SK-N-SH (cell line): ENCODE results near the gene ARHGAP1. TPM values are rescaled to one million over a fixed set of nuclear protein-coding genes. Genes with fewer than 3 reads are reported as not detected.

Experiments
- CTCF ChIA-PET: fragments of 300-600, 350-600 bp; formaldehyde crosslinking; extraction: SDS; loops from one replicate; lab custom pipeline; 2021; lab: Yijun Ruan, JAX
- POLR2A ChIA-PET: fragments of 350-600 bp; sonication (Branson Sonifier 250); formaldehyde crosslinking; extraction: SDS; loops from one replicate; lab custom pipeline; 2020; ENCODE audit warnings: antibody characterized with exemption, inconsistent platforms; lab: Yijun Ruan, JAX
- DNase-seq: peaks from one replicate; pipeline ENCODE4 v3.0.0; 2012
- H2AFZ ChIP-seq: fragments of 200-600 bp; sonication (generic); 2 replicates; pipeline ENCODE4 v1.8.1; 2016; ENCODE audit warnings: antibody characterized with exemption, mild to moderate bottlenecking, low read depth
- H3F3A ChIP-seq: fragments of 200-600 bp; sonication (generic); replicated peaks from 2 replicates; pipeline ENCODE3; 2016; ENCODE audit warnings: antibody characterized with exemption, mild to moderate bottlenecking; ENCODE audit not compliant: insufficient read depth
- H3K27ac ChIP-seq, 2 experiments: fragments of 200-500 bp in 1 of 2; fragments of 200-600 bp in 1 of 2; sonication (Bioruptor generic) in 1 of 2; sonication (generic), shearing (Covaris generic) in 1 of 2; 2 replicates each; pipeline versions ENCODE4 v1.5.1 to v1.6.1; 2014 to 2016; ENCODE audit warnings: low read depth in 2 of 2, inconsistent platforms in 1 of 2, low read length in 1 of 2, mild to moderate bottlenecking in 1 of 2, mixed read lengths in 1 of 2
- H3K27me3 ChIP-seq: fragments of 200-600 bp; sonication (generic), shearing (Covaris generic); 2 replicates; pipeline ENCODE4 v1.6.1; 2016; ENCODE audit warnings: mixed run types; ENCODE audit not compliant: insufficient read depth
- H3K36me3 ChIP-seq, 2 experiments: fragments of 200-500 bp in 1 of 2; fragments of 200-600 bp in 1 of 2; sonication (Bioruptor generic) in 1 of 2; sonication (generic) in 1 of 2; replicated peaks in 1 of 2; 2 replicates each; pipeline versions ENCODE3 to v1.5.1; 2014 to 2016; ENCODE audit warnings: low read length in 1 of 2, mild to moderate bottlenecking in 1 of 2; ENCODE audit not compliant: insufficient read depth in 2 of 2, control insufficient read depth in 1 of 2
- H3K4me1 ChIP-seq, 2 experiments: fragments of 200-500 bp in 1 of 2; fragments of 200-600 bp in 1 of 2; sonication (Bioruptor generic) in 1 of 2; sonication (generic), shearing (Covaris generic) in 1 of 2; 2 replicates each; pipeline versions ENCODE4 v1.5.1 to v1.6.1; 2014 to 2016; ENCODE audit warnings: low read depth in 1 of 2, low read length in 1 of 2, mixed run types in 1 of 2; ENCODE audit not compliant: insufficient read depth in 2 of 2, control insufficient read depth in 1 of 2
- H3K4me2 ChIP-seq: fragments of 200-600 bp; sonication (generic), shearing (Covaris generic); 2 replicates; pipeline ENCODE4 v1.6.1; 2017; ENCODE audit warnings: mixed run types
- H3K4me3 ChIP-seq, 2 experiments: fragments of 200-500 bp in 1 of 2; fragments of 200-600 bp in 1 of 2; sonication (Bioruptor generic) in 1 of 2; sonication (generic), shearing (Covaris generic) in 1 of 2; 2 replicates each; pipeline versions ENCODE4 v1.5.1 to v1.8.1; 2014 to 2016; ENCODE audit warnings: low read depth in 2 of 2, inconsistent platforms in 1 of 2, low read length in 1 of 2, mild to moderate bottlenecking in 1 of 2, mixed read lengths in 1 of 2, moderate library complexity in 1 of 2
- H3K79me2 ChIP-seq: fragments of 200-600 bp; sonication (generic); 2 replicates; pipeline ENCODE4 v1.8.1; 2017; ENCODE audit warnings: mild to moderate bottlenecking; ENCODE audit not compliant: insufficient read depth
- H3K9ac ChIP-seq: fragments of 200-600 bp; sonication (generic); 2 replicates; pipeline ENCODE4 v1.6.1; 2017; ENCODE audit warnings: mixed run types
- H3K9me2 ChIP-seq: fragments of 200-600 bp; sonication (generic); 2 replicates; pipeline ENCODE4 v1.6.1; 2017; ENCODE audit warnings: mixed run types
- H3K9me3 ChIP-seq: fragments of 200-600 bp; sonication (generic); 2 replicates; pipeline ENCODE4 v1.6.1; 2017; ENCODE audit warnings: mixed run types, mild to moderate bottlenecking, moderate library complexity
- H4K20me1 ChIP-seq: fragments of 200-600 bp; sonication (generic); 2 replicates; pipeline ENCODE4 v1.6.1; 2017; ENCODE audit warnings: mild to moderate bottlenecking, mixed run types; ENCODE audit not compliant: insufficient read depth
- EP300 ChIP-seq, 2 experiments: IDR thresholded peaks; 2 replicates each; pipeline versions ENCODE4 v1.4.0 to v1.6.1; 2012; ENCODE audit warnings: borderline replicate concordance in 1 of 2, low read depth in 1 of 2, low read length in 1 of 2
- FOSL2 ChIP-seq: IDR thresholded peaks from 2 replicates; pipeline ENCODE4 v1.4.0; 2012; ENCODE audit warnings: low read depth, mild to moderate bottlenecking, moderate library complexity, borderline replicate concordance
- FOXJ3 ChIP-seq: sonication (generic); formaldehyde crosslinking; IDR thresholded peaks from 2 replicates; pipeline ENCODE4 v1.5.1; 2020; ENCODE audit warnings: mild to moderate bottlenecking, missing genetic modification reagents
- FOXM1 ChIP-seq: IDR thresholded peaks from 2 replicates; pipeline ENCODE4 v1.4.0; 2012; ENCODE audit warnings: low read depth, mild to moderate bottlenecking
- GATA2 ChIP-seq: sonication (generic); formaldehyde crosslinking; IDR thresholded peaks from 2 replicates; pipeline ENCODE4 v1.5.0; 2020; ENCODE audit warnings: mild to moderate bottlenecking, missing genetic modification reagents
- JUND ChIP-seq: IDR thresholded peaks from 2 replicates; pipeline ENCODE4 v1.4.0; 2012
- MXI1 ChIP-seq: IDR thresholded peaks from 2 replicates; pipeline ENCODE4 v1.6.1; 2012; ENCODE audit warnings: mild to moderate bottlenecking, low read depth, low read length, improper control_type of control experiment
- NFIC ChIP-seq: IDR thresholded peaks from 2 replicates; pipeline ENCODE4 v1.4.0; 2012; ENCODE audit warnings: borderline replicate concordance
- POLR2AphosphoS5 ChIP-seq: IDR thresholded peaks from 2 replicates; pipeline ENCODE4 v1.6.1; 2012; ENCODE audit warnings: low read depth, low read length
- RAD21 ChIP-seq: IDR thresholded peaks from 2 replicates; pipeline ENCODE4 v1.6.1; 2012; ENCODE audit warnings: mild to moderate bottlenecking, low read length
- RCOR1 ChIP-seq: fragments of 150-350 bp; IDR thresholded peaks from 2 replicates; pipeline ENCODE4 v1.6.1; 2017; ENCODE audit warnings: antibody characterized with exemption, low read length
- RXRA ChIP-seq: IDR thresholded peaks from 2 replicates; pipeline ENCODE4 v1.4.0; 2012; ENCODE audit warnings: low read depth, mild to moderate bottlenecking, borderline replicate concordance
- SIN3A ChIP-seq: IDR thresholded peaks from 2 replicates; pipeline ENCODE4 v1.6.1; 2012; ENCODE audit warnings: low read depth, mild to moderate bottlenecking, low read length, moderate library complexity, borderline replicate concordance
- TAF1 ChIP-seq: IDR thresholded peaks from 2 replicates; pipeline ENCODE4 v1.6.1; 2012; ENCODE audit warnings: low read depth, mild to moderate bottlenecking, low read length, moderate library complexity, borderline replicate concordance
- TCF12 ChIP-seq: IDR thresholded peaks from 2 replicates; pipeline ENCODE4 v1.4.0; 2012
- TEAD4 ChIP-seq: IDR thresholded peaks from 2 replicates; pipeline ENCODE4 v1.4.0; 2012; ENCODE audit warnings: mild to moderate bottlenecking, borderline replicate concordance; ENCODE audit not compliant: insufficient read depth
- YY1 ChIP-seq: IDR thresholded peaks from 2 replicates; pipeline ENCODE4 v1.4.0; 2012; ENCODE audit warnings: low read depth, mild to moderate bottlenecking
- WGBS: methylation state at CpG from one replicate; pipeline ENCODE4 v1.1.6; 2017; ENCODE audit warnings: low lambda C conversion rate; 5-methylcytosine and 5-hydroxymethylcytosine counted together
- polyA plus RNA-seq, 3 experiments: library from polyadenylated mRNA; depleted of rRNA; stranded (reverse); fragments of >200 nt; gene quantifications; 2 replicates each; pipeline ENCODE4 v1.2.3, GENCODE V29; 2012
- TF ChIP-seq, protein P1 (sequence below): fragments of 150-350 bp; IDR thresholded peaks from 2 replicates; pipeline ENCODE4 v1.6.1; 2017; ENCODE audit warnings: antibody characterized with exemption, low read length, low read depth, borderline replicate concordance
- TF ChIP-seq, protein P2 (sequence below): fragments of 150-350 bp; IDR thresholded peaks from 2 replicates; pipeline ENCODE4 v1.6.1; 2016; ENCODE audit warnings: mild to moderate bottlenecking, low read depth, low read length
- TF ChIP-seq, protein P3 (sequence below): IDR thresholded peaks from 2 replicates; pipeline ENCODE4; 2012
- TF ChIP-seq, protein P4 (sequence below): IDR thresholded peaks from 2 replicates; pipeline ENCODE4 v1.4.0; 2012; ENCODE audit warnings: low read depth

ARHGAP1 gene
- polyA plus RNA-seq, 1 of the 3 experiments (the other 2 are of a cell fraction), result 27.1 TPM

DNA sequence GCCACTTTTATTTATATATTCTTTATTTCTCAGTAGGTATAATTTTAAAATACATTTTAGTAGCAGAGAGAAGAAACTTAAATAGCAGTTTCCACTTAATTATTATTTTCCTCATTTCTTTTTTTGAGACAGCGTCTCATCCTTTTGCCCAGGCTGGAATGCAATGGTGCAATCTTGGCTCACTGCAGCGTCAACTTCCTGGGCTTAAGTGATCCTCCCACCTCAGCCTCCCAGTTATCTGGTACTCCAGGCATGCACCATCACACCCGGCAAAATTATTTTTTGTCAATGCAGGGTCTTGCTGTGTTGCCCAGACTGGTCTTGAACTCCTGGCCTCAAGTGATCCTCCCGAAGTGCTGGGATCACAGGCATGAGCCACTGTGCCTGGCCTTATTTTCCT is 44.8 kb downstream of the ARHGAP1 start:
- ChIA-PET CTCF (interaction anchor here (1.1 kb wide), 1 partner anchor 25 kb away, joined by 3 read pairs; no protein-coding TSS in a partner anchor), POLR2A (no interaction called here)
- no peaks in the 10 kb centered on the region for H3K9me2 ChIP-seq
- TF ChIP-seq, protein P1, sequence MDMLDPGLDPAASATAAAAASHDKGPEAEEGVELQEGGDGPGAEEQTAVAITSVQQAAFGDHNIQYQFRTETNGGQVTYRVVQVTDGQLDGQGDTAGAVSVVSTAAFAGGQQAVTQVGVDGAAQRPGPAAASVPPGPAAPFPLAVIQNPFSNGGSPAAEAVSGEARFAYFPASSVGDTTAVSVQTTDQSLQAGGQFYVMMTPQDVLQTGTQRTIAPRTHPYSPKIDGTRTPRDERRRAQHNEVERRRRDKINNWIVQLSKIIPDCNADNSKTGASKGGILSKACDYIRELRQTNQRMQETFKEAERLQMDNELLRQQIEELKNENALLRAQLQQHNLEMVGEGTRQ, result no peak
- TF ChIP-seq, protein P2, sequence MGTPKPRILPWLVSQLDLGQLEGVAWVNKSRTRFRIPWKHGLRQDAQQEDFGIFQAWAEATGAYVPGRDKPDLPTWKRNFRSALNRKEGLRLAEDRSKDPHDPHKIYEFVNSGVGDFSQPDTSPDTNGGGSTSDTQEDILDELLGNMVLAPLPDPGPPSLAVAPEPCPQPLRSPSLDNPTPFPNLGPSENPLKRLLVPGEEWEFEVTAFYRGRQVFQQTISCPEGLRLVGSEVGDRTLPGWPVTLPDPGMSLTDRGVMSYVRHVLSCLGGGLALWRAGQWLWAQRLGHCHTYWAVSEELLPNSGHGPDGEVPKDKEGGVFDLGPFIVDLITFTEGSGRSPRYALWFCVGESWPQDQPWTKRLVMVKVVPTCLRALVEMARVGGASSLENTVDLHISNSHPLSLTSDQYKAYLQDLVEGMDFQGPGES, result no peak
- no peak for TF ChIP-seq YY1
- H3K4me2 ChIP-seq, result no peak overlapping the region
- peaks cover 29 to 70% of the 10 kb centered on the region in 2 experiments for H3K36me3 ChIP-seq
- no peaks in the 10 kb centered on the region for H3K9me3 ChIP-seq
- 83% methylated on average over 4 of the region's 4 CpGs for WGBS
- no peak overlapping the region for H3K27ac ChIP-seq
- H3K27me3 ChIP-seq, result no peaks in the 10 kb centered on the region
- no peak for DNase-seq
- H4K20me1 ChIP-seq, result no peaks in the 10 kb centered on the region
- no peak overlapping the region for H3K9ac ChIP-seq
- H3K4me3 ChIP-seq, result no peak overlapping the region
- peaks cover 11% of the 10 kb centered on the region for H3F3A ChIP-seq
- H2AFZ ChIP-seq, result no peak overlapping the region
- H3K4me1 ChIP-seq, result peaks cover 0 to 11% of the 10 kb centered on the region in 2 experiments; a peak in 1 of 4 replicates
- H3K79me2 ChIP-seq, result no peaks in the 10 kb centered on the region

DNA sequence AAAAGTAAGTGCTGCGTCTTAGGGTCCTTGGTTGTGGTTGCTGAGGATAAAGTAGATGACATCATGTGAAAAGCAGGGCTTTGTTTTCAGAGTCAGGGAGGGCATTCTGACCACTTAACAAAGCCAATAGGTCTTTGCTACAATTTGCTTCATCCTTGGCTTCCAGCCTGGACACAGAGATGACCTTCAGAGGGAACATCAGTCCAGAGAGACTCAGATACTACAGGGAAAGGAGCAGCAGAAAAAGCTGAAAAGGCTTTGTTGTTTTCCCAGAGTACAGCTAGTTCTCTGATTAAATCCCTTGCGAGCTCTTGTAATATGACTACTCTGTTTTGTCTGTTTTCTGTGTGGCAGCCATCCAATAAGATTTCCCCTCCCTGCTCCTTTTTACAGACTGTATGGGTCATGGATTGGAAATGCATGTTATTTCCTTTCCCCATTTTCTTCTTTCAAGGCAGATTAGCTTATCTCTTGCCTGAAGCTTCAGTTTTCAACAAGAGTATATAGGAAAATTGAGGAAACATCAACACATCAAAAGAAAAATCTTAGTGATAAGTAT is 51.2 kb downstream of the ARHGAP1 start:
- Histone ChIP-seq H3F3A (peaks cover 30% of the 10 kb centered on the region), H3K9ac (peak overlapping the region; percentile 68), H3K4me1 (peaks cover 3 to 25% of the 10 kb centered on the region in 2 experiments; a peak in 3 of 4 replicates), H3K9me2 (no peaks in the 10 kb centered on the region), H3K9me3 (no peaks in the 10 kb centered on the region), H3K36me3 (peaks cover 26 to 44% of the 10 kb centered on the region in 2 experiments), H3K4me2 (peak overlapping the region; percentile 65), H4K20me1 (no peaks in the 10 kb centered on the region), H3K27ac (peak overlapping the region; percentile 87 to 97), H3K79me2 (no peaks in the 10 kb centered on the region), H3K4me3 (0 out of 4 replicates have a peak overlapping the region, but pooled peaks of 1 of the 2 experiments have one; percentile 0), H2AFZ (0 out of 2 replicates have a peak overlapping the region, but pooled peaks have one; percentile 26), H3K27me3 (no peaks in the 10 kb centered on the region)
- peak; percentile 49 for DNase-seq
- ChIA-PET CTCF (interaction anchor here (0.7 to 0.8 kb wide), 2 partner anchors 43 to 120 kb away, joined by 3 read pairs; no protein-coding TSS in a partner anchor), POLR2A (interaction anchor here (1.3 kb wide), 1 partner anchor 29 kb away, joined by 4 read pairs; no protein-coding TSS in a partner anchor)
- 17% methylated on average over 2 of the region's 2 CpGs for WGBS
- TF ChIP-seq RAD21, result no peak
- 0 out of 2 replicates have a peak, but pooled peaks have one; percentile 32 for TF ChIP-seq FOXM1
- peak; percentile 74 for TF ChIP-seq NFIC
- TF ChIP-seq JUND, result peak; percentile 79
- TF ChIP-seq RCOR1, result no peak
- TF ChIP-seq POLR2AphosphoS5, result peak; percentile 57; the same call in 1 of the 2 replicates
- TF ChIP-seq FOSL2, result peak; percentile 71; the same call in 1 of the 2 replicates
- TF ChIP-seq, protein P3, sequence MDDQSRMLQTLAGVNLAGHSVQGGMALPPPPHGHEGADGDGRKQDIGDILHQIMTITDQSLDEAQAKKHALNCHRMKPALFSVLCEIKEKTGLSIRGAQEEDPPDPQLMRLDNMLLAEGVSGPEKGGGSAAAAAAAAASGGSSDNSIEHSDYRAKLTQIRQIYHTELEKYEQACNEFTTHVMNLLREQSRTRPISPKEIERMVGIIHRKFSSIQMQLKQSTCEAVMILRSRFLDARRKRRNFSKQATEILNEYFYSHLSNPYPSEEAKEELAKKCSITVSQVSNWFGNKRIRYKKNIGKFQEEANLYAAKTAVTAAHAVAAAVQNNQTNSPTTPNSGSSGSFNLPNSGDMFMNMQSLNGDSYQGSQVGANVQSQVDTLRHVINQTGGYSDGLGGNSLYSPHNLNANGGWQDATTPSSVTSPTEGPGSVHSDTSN, result peak; percentile 87
- peak; percentile 87 for TF ChIP-seq TEAD4
- TF ChIP-seq FOXJ3 (CRISPR knock-in tag), result no peak
- peak; percentile 20; the same call in 1 of the 2 replicates for TF ChIP-seq GATA2 (CRISPR knock-in tag)
- peak; percentile 44 to 68; a peak in 3 of 4 replicates for TF ChIP-seq EP300 (IDR thresholded peaks at IDR 0.05; ENCODE audit: borderline replicate concordance in 1 of 2, low read depth in 1 of 2, low read length in 1 of 2)
- TF ChIP-seq MXI1, result 0 out of 2 replicates have a peak, but pooled peaks have one; percentile 15
- peak; percentile 69; the same call in 1 of the 2 replicates for TF ChIP-seq RXRA
- TF ChIP-seq TCF12, result peak; percentile 77
- TF ChIP-seq, protein P2, result no peak
- TF ChIP-seq TAF1, result peak; percentile 42; the same call in 1 of the 2 replicates
- TF ChIP-seq, protein P4, sequence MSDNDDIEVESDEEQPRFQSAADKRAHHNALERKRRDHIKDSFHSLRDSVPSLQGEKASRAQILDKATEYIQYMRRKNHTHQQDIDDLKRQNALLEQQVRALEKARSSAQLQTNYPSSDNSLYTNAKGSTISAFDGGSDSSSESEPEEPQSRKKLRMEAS, result peak; percentile 20; the same call in 1 of the 2 replicates
- TF ChIP-seq SIN3A, result 0 out of 2 replicates have a peak, but pooled peaks have one; percentile 24
